Bronchial epithelial cell (primary cell): Measurements from ENCODE around the gene PEMT. TPM values are rescaled to one million over a fixed set of nuclear protein-coding genes. Genes with fewer than 3 reads are reported as not detected.

ENCODE experiments used
- DNase-seq: peaks from one replicate; pipeline ENCODE4 v3.0.0-alpha.2; 2010; ENCODE audit warnings: low read depth
- FAIRE-seq: peaks from 2 replicates; lab custom pipeline; 2011; peaks lifted over from hg19 to GRCh38; lab: Jason Lieb, UNC
- H3K27me3 ChIP-seq: 2 replicates; pipeline ENCODE4 v1.5.1; 2011; ENCODE audit warnings: low read length; ENCODE audit not compliant: control insufficient read depth, insufficient read depth
- H3K36me3 ChIP-seq: 2 replicates; pipeline ENCODE4 v1.5.1; 2011; ENCODE audit warnings: low read length; ENCODE audit not compliant: control insufficient read depth, insufficient read depth
- H3K4me3 ChIP-seq: 2 replicates; pipeline ENCODE4 v1.5.1; 2011; ENCODE audit warnings: mild to moderate bottlenecking, low read depth, low read length, control low read depth
- CTCF ChIP-seq: IDR thresholded peaks from 2 replicates; pipeline ENCODE4 v1.5.1; 2011; ENCODE audit warnings: mild to moderate bottlenecking, moderate library complexity, low read length, control low read depth, inconsistent platforms; ENCODE audit not compliant: insufficient read depth, severe bottlenecking
- total RNA-seq: library from RNA; depleted of rRNA; stranded (reverse); fragments of >200 nt; gene quantifications from 2 replicates; pipeline ENCODE4 v1.2.1, GENCODE V29; 2014

The PEMT gene
- total RNA-seq, 1 donor from 2014 or later: 23.4 TPM

DNA sequence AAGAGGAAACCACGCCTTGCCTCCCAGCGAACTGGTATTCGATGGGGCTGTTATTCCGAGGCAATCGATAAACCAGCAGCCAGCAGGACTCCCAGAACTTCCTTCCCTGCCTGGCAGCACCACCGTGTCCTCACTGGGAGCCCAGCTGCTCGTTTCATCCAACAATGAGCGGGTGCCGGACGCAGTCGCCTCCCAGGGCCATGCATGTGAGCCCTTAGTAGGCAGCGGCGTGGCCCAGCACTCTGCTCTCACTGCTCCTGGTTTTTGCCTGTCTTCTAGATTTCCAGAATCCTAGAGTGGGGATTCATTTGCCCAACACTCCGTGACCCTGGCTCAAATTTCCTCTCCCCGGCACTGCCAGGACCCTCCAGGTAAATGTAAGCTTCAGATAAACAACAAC lies 66.2 kb downstream of the PEMT start:
- DNase-seq: no peak
- no peak overlapping the region for H3K4me3 ChIP-seq
- TF ChIP-seq CTCF: no peak
- H3K27me3 ChIP-seq: peaks cover 4% of the 10 kb centered on the region
- no peaks in the 10 kb centered on the region for H3K36me3 ChIP-seq
- no peak for FAIRE-seq

DNA sequence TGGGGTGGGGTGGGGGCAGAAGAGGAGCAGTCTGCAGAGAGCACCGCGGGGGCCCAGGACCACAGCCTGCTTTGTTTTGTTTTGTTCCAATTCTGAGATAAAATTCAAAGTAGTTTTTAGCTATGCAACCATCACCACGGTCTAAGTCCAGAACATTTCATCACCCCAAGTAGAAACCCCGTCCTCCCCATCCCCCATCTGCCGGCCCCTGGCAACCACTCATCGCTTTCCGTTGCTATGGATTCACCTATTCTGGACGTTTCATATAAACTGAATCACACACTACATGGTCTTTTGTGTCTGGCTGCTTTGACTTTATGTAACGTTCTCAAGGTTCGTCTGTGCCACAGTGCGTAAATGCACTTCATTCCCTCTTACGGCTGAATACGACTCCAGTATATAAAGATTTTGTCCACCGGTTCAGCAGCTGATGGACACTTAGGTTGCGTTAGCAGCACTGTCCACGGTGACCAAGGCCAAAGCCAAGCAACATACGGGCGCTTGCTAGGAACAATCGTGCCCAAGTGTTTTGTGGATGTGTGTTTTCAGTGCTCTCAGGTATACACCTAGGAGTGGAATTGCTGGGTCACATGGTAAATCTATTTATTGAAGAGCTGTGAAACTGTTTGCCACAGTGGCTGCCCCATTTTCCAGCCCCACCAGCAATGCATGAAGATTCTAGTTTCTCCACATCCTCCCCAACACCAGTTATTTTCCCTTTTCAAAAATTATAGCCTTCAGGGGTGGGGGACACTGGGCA lies 67.6 kb downstream of the PEMT start:
- DNase-seq: no peak
- Histone ChIP-seq H3K4me3 (no peak overlapping the region), H3K36me3 (no peaks in the 10 kb centered on the region), H3K27me3 (peaks cover 7% of the 10 kb centered on the region)
- no peak for TF ChIP-seq CTCF
- no peak for FAIRE-seq

DNA sequence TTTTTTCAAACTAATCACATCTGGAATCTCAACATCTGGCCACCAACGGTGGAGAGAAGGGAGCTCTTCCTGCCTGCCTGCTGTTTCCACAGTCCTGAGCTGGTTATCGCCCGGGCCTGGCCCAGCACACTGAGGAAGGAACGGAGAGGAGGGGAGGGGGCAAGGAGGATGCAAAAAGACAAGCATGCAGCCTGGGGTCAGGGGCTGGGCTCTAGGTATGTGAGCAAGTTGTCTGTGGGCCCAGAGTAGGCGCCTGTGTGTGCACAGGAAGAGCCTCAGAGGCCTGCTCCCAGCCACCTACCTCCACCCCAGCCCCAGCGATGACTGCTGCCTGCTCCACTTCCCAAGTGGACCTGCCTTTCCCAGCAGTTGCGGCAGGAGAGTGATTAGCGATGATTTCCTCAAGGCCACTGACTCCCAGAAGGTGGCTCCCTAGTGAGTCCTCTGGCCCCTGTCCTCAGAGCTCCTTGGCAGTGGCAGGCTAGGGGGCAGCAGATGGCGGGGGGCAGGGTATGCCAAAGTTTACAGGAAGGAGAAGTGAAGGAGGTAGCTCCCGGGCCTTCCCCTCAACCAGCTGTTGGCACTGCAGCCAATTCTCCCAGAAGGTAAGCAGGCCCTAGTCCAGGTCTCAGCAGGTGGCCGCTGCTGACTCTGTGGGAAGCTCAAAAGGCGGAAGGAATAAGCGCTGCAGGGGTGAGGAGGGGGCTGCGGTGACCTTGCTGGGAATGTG lies 68.3 kb downstream of the PEMT start:
- H3K27me3 ChIP-seq: peaks cover 8% of the 10 kb centered on the region
- no peak for TF ChIP-seq CTCF
- no peak overlapping the region for H3K4me3 ChIP-seq
- DNase-seq: no peak
- no peak for FAIRE-seq
- H3K36me3 ChIP-seq: no peaks in the 10 kb centered on the region

GRCh38 chr17:17520599-17521232 lies 70.8 kb downstream of the PEMT start:
- DNase-seq: no peak
- Histone ChIP-seq H3K36me3 (no peaks in the 10 kb centered on the region), H3K27me3 (peaks cover 4% of the 10 kb centered on the region), H3K4me3 (no peak overlapping the region)
- no peak for TF ChIP-seq CTCF
- no peak for FAIRE-seq

DNA sequence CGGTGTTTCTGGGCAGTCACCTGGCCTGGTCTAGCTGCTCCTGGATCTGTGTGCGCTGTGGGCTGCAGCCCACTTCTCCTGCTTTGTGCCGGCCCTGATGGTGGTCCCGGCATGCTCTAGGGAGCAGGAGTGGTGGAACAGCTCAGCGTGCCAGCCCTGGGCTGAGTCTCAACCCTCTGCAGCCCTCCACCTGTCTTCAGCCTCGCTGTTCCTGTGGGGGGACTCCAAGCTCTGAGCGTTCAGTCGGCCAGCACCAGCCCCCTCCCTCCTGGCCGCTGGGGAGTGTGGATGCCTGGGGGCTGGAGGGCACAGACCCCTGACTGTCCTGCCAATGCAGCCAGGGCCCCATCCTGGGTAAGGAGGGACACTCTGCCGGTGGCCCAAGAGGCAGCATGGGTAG lies 71.6 kb downstream of the PEMT start:
- FAIRE-seq: no peak

More for the DNA sequence above, 71.6 kb downstream of the PEMT start:
- Histone ChIP-seq H3K4me3 (no peak overlapping the region), H3K27me3 (peaks cover 4% of the 10 kb centered on the region), H3K36me3 (no peaks in the 10 kb centered on the region)
- no peak for DNase-seq
- TF ChIP-seq CTCF: no peak
